Measurements from ENCODE around the gene FYN.

Gene FYN

GRCh38 chr6:111880181-111880888, 7.1 kb upstream of the FYN start:
- no peak for DNase-seq (ENCODE audit: low read depth in 2 of 2)

- DNase-seq (ENCODE audit: low read depth in 2 of 2), result no peak
Observed at GRCh38 chr6:111875741-111876140, 2.5 kb upstream of the FYN start.

- DNase-seq (ENCODE audit: low read depth in 2 of 2), result peak; percentile 45 to 71
Observed at GRCh38 chr6:111874025-111874415, 768 bp upstream of the FYN start.

- peak; percentile 40 to 57 for DNase-seq (ENCODE audit: low read depth in 2 of 2)
Observed at GRCh38 chr6:111872401-111873177, 663 bp downstream of the FYN start.

DNA sequence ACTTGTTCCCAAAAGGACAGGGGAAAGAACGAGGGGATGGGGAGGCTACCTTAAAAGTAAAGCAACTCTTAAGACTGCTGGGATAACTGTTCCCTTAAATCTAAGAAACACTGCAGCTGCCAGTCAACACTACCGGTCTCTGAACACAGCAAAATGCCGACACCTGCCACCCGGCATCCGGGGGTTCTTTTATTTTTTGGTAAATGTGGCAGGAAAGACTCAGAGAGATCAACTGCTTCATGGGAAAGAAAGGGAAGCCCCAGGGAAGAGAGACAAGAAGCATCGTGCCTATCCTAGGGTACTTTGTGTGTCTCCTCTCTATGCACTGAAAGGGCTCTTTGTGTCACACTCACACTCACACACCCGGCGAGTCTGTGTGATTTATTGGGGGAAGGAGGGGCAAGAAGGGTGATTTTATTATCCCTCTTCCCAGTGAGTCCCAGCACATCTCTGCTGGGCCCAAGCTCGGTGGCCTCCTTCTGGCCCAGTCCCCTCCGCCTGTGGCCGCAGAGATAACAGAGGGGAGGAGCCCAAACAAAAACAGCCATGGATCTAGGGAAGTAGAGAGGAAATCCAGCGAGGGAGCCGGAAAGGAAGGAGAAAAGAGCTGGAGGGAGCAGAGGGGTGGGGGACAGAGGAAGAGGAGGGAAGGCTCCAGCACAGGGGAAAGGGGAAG, 1.4 kb downstream of the FYN start:
- DNase-seq (ENCODE audit: low read depth in 2 of 2), result no peak

DNA sequence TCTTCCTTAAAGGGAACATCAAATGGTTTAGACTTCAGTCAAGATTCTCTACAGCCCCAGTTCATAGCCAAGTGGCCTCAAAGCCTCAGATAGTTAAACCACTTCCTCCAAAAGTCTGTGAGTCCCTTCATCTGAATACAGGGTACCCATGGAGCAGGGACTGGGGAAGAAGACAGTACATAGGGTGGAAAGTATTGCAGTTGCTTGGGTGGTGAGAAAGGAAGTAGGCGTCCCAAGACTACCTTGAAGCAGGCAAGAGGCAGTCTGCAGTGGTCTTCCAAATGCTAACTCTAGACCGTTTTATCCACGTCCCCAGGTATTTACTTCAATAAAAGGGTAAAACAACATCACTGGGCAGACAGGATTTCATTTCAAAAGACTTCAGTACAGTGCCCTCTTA, 2.0 kb downstream of the FYN start:
- no peak for DNase-seq (ENCODE audit: low read depth in 2 of 2)

- DNase-seq (ENCODE audit: low read depth in 2 of 2), result no peak
Observed at GRCh38 chr6:111870742-111871064, 2.5 kb downstream of the FYN start.

- DNase-seq (ENCODE audit: low read depth in 2 of 2), result no peak
Observed at GRCh38 chr6:111870051-111870741, 3.1 kb downstream of the FYN start.

DNA sequence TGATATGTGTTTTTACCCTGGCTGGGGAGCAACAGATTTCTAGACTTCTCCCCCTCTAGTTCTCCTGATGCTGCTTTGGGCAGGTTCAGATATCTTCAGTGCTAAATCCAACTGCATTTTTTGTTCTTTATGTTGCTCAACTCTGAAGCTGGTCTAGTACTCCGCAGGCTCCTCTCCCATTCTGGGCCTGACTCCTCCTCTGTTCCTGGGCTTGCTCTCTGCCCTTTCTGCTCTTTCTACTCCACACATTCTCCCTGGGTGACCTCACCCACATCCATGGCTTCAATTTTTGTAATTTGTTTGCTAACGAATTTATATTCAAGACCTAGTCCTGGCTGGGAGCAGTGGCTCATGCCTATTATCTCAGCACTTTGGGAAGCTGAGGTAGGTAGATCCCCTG, 6.4 kb downstream of the FYN start:
- DNase-seq (ENCODE audit: low read depth in 2 of 2), result no peak

GRCh38 chr6:111865909-111866546, 7.2 kb downstream of the FYN start:
- DNase-seq (ENCODE audit: low read depth in 2 of 2), result no peak

GRCh38 chr6:111865049-111865585, 8.1 kb downstream of the FYN start:
- DNase-seq (ENCODE audit: low read depth in 2 of 2), result no peak

- no peak for DNase-seq (ENCODE audit: low read depth in 2 of 2)
Observed at GRCh38 chr6:111864138-111865048, 8.9 kb downstream of the FYN start.

- DNase-seq (ENCODE audit: low read depth in 2 of 2), result no peak
Observed at GRCh38 chr6:111862741-111863140, 10.5 kb downstream of the FYN start.

DNA sequence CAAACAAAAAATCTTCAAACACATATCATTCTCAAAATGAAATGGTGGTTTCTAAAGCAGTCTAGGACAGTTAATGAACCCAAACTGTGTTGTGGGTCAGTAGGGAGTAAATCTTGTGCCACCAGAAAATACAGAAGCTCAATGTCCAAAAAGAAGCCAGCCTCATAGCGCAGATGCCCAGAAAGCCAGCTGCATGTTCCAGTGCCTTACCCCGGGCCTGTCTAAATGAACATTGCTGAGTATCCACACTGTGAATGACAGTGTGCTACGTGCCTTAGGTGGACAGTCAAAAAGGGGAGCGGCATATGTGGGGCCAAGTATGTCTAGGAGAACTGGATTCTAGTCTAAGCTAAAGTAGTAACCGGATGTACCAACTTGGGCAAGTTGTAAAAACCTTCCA, 10.9 kb downstream of the FYN start:
- DNase-seq (ENCODE audit: low read depth in 2 of 2), result no peak

- no peak for DNase-seq (ENCODE audit: low read depth in 2 of 2)
Observed at GRCh38 chr6:111861431-111861885, 11.8 kb downstream of the FYN start.

DNA sequence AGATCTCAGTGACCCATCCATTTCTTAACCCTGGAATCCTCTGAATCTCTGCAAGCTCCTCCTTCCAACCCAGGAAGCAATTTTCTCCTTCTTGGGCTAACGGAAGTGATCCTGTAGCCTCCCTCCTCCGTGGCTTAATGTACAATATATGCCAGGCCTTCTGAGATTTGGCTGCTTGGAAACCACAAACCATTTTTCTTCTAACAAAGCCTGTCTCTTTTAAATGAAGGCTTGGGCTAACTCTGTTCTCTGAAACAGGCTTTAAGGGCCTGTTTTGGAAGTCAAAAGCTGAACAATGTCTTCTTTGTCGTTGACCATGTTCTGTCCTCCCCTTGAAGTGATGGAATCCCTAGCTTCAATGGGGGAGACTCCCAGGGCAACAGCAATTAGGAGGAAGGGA, 14.9 kb downstream of the FYN start:
- DNase-seq (ENCODE audit: low read depth in 2 of 2), result no peak

DNA sequence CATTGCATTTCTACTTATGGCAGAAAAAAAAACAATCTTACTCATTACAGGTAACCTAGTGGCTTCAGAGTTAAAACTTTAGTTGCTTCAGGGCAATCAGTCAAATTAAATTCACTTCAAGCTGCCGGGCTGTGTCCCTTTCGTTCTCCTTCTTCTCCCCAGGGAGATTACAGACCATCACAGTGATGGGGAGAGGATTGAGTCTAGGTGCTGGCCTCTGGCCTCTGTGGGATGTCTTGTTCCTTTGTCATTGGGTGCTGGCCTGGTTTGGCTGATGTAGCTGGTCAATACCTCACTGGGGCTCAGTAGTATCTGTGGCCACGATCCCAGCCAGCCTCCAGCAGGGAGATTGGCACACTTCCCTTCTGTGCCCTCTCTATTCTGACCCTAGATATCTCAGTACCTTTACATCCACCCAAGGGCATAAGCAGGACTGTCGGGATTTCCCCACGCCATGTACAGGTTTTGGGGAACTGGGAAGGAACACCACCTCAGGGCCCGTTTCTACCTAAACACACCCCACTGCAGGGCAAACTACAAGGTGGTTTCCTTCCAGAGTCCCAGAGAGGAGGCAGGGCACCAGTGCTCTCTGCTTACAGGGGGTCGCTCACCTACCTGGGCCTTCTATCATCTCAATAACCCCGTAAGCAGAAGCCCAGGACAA, 15.4 kb downstream of the FYN start:
- no peak for DNase-seq (ENCODE audit: low read depth in 2 of 2)

- no peak for DNase-seq (ENCODE audit: low read depth in 2 of 2)
Observed at GRCh38 chr6:111855753-111856152, 17.5 kb downstream of the FYN start.

GRCh38 chr6:111854683-111855082, 18.6 kb downstream of the FYN start:
- no peak for DNase-seq (ENCODE audit: low read depth in 2 of 2)

GRCh38 chr6:111852725-111853124, 20.5 kb downstream of the FYN start:
- DNase-seq (ENCODE audit: low read depth in 2 of 2), result no peak
